Measurements from ENCODE around the gene CFAP61.
"Not testable (repeated sequence)": the region's sequence is repeated elsewhere in the genome, so short reads cannot be mapped to it uniquely, and the experiment has no call there.

Gene CFAP61

DNA sequence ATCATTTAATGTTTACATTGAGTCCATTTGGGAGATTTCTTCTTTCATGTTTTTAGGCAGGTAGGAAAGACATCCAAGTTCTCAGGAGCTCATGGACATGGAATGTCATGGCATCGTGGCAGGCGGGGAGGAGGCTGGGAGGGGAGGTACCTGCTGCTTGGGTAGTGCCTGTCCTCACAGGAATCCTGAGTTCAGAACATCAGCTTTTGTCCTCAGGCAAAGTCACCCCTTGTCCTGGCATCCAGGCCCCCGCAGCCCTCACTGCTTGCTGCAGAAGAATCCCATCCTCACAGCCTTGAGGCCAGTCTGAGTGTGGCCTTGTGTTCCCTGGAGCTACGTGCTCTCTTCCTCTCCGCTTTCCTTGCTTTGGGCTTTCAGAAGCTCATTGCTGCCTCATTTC lies 157.4 kb downstream of the CFAP61 start:
- DNase-seq (ENCODE audit: low read depth in 2 of 2), result no peak

DNA sequence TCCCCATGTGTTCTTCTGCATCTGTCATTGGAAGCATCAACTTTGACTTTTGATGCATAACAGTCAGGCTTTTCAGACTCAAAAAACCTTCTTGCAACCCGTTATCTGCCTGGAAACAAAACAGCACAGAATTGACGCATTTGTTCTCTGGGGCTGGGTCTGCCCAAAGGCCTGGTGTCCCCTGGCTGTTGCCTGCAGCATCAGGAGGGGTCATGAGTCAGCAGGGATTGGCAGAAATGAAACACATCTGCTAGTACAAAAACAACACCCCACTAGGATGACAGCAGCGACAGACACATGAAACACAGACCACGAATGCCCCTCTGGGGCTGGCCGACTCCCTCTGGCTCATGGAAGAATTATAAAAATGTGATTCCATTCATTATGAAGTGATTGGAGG lies 158.0 kb downstream of the CFAP61 start:
- no peak for DNase-seq (ENCODE audit: low read depth in 2 of 2)

DNA sequence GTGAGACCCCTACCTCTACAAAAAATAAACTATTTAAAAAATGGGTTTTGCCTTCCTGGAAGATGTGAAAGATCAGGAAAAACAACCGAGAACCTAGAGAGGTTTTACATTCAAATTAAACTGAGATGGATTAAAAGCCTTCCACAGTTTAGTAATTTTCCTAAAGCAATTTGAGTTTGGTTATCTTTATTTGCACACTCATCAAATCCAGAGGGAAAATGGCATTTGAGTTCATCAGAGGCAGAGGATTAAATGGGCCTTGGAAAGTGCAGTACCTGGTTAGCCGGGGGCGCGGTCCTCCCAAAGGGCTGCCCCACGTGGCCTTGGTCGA lies 158.6 kb downstream of the CFAP61 start:
- DNase-seq (ENCODE audit: low read depth in 2 of 2), result no peak

DNA sequence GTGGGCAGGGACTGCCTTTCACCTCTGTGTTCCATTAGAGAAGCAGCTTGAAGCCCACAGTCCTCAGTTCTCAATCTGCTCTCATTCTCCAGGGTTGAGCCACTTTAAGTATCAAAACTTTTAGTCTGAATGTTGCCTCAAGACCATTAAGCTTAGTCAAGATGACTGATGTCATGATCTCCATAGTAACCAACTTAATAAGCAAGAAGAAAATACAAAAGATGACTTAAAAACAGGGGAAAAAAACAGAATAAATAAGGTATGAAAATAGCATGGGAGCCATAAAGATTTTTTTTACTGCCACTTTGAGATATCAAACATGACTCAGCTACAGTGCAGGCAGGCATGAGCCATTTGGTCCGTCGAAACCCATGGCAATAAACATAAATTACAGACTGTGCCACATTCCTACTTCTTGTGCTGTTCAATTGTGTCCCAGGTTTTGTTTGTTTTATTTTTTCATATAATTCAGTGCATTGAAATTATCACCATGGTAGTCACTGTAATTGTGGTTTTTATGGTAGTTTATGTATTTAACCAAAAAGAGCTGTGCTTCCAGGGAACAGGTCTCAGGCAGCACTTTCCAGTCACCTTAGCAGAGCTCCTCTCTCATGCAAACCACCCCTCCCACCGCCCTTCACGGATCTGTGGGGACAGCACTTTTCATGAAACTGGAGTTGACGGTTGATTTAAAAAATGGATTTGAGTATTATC lies 159.1 kb downstream of the CFAP61 start:
- no peak for DNase-seq (ENCODE audit: low read depth in 2 of 2)

DNA sequence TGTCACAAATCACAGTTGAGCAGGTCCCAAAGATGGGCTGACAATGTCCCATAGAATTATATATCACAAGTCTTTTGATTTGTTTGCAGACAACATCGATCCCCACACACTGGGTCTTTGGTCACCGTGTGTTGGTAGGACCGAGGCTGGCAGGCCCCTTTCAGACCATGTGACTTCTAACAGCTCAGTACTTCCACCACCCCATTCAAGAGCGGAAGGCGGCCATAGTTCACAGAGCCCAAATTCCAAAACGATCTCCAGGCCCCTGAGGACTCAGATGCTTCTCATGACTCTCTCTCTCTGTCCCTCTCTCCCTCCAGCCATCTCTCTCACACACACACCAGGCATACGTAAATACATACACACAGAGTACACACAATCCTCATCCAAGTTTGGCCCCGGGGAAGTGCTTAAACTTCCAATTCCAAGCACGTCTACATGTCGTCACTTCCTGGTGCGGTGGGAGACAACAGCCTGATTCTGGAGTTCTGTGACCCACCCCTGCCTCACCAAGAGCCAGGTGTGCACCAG lies 159.7 kb downstream of the CFAP61 start:
- no peak for DNase-seq (ENCODE audit: low read depth in 2 of 2)

DNA sequence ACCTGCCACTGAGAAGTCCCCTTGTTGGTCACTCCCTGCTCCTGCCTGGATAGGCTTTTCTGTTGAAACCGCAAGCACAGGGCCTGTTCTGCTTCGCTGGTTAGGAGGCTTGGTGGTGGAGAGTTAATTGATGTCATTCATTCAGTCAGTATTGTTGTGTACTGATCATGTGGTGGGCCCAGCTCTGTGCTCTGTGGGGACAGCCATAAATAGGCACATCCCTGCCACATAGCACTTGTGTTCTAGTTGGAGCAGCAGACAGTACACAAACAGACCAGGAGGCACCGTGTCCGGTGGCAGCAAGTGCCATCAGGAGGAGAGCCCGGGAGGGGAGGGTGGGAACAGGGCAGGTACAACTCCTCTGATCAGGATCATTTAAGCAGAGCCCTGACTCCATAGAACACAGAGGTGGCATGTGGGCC lies 160.4 kb downstream of the CFAP61 start:
- no peak for DNase-seq (ENCODE audit: low read depth in 2 of 2)

DNA sequence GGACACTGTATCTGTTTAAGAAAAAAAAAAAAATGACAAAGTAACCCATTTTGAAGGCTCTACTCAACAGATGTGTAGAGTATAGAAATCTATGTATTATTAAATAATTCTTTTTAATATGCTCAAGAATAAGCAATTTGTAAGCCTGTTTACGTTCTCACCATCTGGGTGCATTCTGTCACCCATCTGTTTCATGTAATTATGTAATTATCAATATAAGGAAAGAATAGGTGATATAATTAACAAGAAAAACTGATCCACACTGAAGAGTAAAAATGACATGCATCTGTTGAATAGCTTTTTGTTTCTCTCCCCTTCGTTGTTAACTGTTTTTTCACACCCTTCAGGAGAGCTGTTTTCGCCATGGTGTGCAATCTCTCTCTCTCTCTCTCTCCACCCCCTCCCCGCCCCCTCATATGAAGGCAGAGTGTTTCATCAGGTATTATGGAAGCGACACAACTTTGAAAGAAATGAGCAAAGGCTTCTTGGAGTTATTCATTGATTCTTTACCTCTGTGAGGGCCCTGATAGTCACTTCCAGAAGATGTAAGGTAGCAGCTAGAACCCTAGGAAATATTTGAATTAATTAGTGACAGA lies 161.3 kb downstream of the CFAP61 start:
- DNase-seq (ENCODE audit: low read depth in 2 of 2), result no peak

DNA sequence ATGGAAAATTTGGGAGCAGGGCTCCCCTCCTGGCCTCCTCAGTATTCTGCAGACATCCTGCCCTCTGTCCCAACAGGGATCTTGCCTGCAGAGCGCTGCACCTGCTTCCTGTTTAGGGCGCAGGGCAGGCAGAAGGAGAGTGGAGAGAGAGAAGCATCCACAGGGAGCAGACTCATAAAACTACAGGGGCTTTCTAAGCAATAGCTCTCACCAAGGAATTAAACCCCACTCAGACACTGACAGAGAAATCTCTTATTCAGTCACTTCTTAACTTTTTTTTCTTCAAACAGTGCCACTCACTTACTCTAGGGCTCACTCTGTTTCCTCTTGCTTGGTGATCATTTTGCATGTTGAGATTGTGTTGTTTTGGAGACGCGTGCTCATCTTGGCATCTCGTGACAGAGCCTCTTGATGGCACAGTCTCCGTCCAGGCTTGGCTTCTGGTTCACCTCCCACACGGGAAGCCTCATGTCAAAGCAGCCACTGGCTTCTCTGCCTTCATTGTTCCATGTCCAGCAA lies 162.5 kb downstream of the CFAP61 start:
- no peak for DNase-seq (ENCODE audit: low read depth in 2 of 2)

DNA sequence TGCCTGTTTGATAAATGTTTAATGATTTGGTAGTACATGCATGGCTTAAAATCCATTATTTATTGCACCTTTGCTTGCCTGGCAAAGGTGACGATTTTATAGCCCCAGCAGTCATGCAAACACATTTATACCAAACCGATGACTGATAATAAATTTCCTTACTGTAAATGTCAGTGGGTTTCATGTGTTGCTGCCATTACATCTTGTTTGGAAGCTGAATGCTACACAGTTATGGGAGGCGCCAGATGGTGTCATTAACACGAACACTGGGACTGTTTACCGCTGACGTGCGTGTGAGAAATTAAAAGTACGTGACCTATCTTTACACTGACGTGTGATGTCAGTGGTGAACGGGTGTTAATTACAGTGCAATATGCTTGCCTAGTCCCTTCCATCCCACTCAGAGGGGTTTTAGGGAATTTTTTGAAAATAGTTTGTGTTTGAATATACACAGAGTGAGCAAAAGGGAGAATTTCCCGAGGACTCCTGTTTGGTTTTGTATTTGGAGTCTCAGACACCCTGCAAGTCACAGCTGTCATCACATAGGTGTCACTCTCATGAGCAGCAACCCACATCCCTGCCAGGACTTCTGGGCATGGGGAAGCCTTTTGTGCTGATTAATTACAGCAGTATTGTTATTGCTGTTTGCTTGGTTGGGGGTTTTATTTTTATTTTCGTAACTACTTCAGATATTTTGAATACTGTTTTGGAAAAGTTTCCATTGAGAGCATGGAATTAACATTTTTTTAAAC lies 163.8 kb downstream of the CFAP61 start:
- DNase-seq (ENCODE audit: low read depth in 2 of 2), result peak; percentile 13 to 15

DNA sequence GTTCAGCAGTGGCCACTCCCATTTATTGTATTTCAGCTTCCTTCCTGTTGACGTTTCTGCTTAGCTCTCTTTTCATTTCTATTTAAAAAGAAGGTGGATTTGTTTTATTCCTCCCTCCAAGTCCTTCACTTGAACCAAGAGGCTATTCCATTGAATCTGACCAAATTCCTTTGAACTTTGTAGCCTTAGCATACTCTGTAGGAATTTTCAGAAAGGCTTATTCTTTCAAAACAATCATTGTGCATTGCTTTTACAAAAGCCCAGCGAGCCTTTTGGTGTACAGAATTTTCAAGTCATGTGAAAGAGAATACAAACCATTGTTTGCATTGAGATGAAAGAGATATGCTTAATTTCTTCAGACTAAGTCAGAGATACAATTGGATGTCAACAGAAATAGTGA lies 164.6 kb downstream of the CFAP61 start:
- DNase-seq (ENCODE audit: low read depth in 2 of 2), result no peak

DNA sequence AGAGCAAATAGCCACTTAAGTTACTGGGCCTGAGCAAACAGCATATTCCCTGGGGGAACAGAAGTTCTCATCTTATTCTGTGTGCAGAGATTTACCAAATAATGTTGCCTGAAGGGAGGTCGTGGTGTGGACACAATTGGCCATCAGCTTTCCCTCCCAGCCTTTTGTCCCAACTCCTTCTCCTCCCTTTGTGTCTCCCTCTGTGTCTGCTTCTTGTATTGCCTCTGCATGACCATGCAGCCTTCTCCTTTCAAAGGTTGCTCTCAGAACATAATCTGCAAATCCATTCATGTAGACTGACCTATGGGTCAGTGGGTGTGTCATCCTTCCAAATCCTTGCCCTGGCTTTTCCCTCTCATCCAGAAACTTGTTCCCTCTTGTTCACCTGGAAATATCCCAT lies 165.3 kb downstream of the CFAP61 start:
- no peak for DNase-seq (ENCODE audit: low read depth in 2 of 2)

DNA sequence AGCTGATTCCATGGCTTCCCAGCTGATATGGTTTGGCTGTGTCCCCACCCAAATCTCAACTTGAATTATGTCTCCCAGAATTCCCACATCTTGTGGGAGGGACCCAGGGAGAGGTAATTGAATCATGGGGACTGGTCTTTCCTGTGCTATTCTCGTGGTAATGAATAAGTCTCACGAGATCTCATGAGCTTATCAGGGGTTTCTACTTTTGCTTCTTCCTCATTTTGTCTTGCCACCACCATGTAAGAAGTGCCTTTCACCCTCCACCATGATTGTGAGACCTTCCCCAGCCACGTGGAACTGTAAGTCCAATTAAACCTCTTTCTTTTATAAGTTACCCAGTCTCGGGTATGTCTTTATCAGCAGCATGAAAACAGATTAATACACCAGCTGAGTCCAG lies 165.8 kb downstream of the CFAP61 start:
- not testable (repeated sequence) for DNase-seq (ENCODE audit: low read depth in 2 of 2)

DNA sequence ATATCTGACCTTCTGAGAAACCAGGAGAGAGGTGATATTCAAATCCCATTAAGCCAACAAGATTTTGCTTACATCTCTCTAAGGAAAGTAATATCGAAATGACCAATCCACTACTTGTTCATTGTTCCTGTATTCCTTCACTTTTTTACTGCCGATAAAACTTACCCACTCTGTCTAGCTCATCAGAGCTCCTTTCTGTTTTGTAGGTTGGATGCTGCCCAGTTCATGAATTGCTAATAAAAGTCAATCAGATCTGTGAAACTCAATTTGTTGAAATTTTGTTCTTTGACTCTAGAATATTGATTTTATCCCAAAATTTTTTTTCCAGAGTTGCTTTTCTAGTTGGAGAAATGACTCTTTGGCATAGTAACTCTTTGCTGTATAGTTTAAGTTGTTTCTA lies 166.7 kb downstream of the CFAP61 start:
- no peak for DNase-seq (ENCODE audit: low read depth in 2 of 2)

DNA sequence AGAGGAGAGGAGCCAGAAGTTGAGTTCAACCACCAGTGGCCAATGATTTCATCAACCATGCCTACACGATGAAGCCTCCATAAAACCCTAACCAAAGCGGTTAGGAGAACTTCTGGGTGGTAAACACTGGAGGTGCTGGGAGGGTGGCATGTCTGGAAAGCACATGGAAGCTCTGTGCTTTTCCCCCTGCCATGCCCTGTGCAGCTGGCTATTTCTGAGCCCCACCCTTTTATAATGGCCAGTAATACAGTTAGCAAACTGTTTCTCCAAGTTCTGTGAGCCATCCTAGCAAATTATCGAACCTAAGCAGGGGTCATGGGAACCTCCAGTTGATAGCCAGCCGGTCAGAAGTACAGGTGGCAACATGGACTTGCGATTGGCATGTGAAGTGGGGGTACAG lies 167.8 kb downstream of the CFAP61 start:
- no peak for DNase-seq (ENCODE audit: low read depth in 2 of 2)

DNA sequence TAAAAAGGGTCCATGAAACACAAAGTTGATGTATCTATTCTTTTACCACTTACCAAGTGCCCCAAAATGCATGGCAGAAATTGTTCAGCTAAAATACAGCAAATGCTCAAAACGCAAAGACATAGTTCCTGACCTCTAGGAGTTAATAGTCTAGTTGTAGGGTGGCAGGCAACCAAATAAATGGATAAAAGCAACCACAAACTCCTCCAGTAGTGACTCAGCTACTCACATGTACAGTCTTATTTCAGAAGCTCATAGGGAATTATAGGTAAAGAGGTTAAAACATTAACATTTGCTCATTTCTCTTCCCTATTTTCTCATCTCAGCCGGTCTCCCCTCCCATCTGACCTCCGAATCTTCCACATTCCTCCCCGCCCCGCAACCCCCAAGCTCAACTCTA lies 171.6 kb downstream of the CFAP61 start:
- DNase-seq (ENCODE audit: low read depth in 2 of 2), result no peak

DNA sequence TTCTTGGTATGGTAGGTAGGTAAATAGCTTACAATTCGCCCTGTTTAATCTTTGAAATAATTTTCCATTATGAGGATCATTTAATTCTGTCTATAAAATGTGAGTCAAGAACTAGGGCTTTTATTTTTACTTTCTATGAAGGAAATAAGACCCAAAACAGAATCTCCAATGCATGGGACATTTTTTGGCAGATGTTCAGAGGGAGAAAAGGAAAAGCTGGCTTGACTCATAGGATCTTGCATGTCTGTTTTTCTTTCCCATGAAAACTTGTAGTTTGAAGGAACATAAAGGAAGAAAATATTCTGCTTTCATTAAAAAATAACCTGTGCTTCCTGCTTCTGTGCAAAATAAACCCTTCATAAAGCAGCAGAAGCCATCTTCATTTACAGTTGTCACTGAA lies 172.5 kb downstream of the CFAP61 start:
- DNase-seq (ENCODE audit: low read depth in 2 of 2), result no peak

DNA sequence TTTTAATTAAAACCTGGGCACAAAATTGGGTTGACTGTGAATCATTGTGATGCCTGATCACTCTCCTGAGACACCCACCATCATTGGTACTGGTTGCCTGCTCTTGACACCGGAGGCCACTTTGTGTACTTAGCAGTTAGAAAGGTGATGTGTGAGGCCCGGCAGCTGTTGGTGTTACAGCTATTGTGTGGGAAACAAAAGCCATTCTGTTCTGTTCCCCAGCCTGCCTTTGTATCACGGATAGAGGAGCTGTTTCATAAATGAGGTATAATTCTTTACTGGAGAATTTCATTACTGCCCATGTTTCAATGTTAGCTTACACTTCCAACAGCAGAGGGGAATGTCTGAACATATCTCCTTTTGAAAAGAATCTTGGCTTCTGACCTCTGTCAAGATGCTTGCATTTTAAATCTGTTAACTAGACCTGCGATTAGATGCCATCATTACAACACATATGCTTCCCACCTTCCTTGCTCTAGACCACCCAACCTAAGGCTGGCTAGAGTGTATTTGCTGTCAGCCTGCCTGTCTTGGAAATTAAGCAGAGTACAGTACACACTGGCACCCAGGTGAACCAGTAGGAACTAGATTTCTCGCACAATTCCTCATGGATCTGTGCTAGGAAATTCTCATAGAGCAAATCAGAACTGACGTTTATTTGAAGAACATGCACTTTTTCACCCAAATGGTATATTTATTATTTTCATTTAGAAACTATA lies 173.2 kb downstream of the CFAP61 start:
- no peak for DNase-seq (ENCODE audit: low read depth in 2 of 2)

DNA sequence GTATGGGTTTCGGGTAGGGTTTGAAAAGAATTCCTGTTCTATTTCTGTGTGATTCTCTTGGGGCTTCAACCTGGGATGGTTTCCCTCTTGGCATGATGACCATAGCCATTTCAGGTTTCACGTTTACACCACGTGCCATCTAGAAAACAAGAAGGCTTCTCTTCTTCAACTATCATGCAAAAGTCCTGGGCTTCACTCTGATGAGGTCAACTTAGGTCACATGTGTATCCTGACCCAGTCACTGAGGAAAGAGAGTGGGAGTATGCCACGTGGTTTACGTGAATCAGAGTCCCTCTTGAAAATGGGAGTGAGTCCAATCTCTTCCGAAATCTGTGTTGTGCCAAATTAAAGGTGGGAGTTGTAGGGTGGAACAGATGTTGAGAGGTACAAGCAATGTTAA lies 174.2 kb downstream of the CFAP61 start:
- no peak for DNase-seq (ENCODE audit: low read depth in 2 of 2)

DNA sequence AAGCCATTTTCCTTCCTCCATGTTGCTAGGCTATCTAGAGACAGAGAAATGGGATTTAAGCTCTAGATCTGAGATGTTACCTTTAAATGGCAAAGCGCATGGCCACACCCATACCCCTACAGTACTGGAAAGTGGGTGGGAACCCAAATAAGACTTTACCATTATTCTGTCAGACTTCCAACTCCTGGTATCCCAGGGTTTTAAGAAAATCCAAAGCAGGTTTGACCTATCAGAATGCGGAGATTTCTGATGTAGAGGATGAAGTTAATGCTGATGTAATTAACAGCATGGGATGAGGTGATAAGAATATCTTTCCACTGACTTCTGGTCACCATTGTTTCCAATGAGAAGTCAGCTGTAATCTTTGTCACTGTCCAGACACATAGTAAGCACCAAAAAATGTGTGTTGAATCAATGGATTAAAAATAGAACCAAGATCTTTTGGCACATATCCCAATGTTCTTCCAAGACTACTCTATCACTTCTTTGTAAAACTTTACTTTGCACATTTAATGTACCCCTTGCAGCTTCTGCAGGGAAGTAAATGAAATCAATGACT lies 174.8 kb downstream of the CFAP61 start:
- no peak for DNase-seq (ENCODE audit: low read depth in 2 of 2)

DNA sequence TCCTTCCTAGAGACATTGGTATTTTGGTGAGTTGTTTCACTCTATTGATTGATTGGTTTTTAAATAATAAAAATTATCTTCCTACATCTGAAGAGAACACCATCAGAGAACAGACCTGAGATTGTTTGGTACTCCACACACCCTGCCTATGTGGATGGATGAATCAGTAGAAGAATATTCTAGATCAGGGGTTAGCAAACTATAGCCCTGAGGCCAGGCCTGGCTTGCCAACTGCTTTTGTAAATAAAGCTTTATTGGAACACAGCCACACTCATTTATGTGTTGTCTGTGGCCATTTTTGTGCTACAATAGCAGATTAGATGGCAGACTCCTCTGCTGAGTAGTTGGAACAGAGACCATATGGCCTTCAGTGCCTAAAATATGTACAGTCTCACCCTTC lies 176.0 kb downstream of the CFAP61 start:
- DNase-seq (ENCODE audit: low read depth in 2 of 2), result no peak

DNA sequence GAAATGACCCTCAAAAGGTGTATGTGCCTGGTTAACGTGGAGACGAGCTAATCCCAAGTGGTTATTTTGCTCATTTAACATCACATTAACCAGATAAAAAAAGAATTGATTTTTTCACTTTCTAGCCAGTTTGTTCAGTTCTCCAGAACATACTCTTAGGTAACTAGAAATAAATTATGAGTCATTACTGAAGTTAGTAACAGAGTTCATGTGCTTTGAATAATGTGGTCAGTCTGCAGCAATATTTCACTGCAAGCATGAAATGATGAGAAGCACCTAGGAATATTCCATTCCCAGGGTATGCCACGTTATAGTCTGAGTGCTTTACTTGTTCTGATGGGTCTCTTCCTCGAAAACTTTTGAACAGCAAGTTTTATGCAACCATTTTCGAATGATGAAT lies 177.3 kb downstream of the CFAP61 start:
- no peak for DNase-seq (ENCODE audit: low read depth in 2 of 2)

DNA sequence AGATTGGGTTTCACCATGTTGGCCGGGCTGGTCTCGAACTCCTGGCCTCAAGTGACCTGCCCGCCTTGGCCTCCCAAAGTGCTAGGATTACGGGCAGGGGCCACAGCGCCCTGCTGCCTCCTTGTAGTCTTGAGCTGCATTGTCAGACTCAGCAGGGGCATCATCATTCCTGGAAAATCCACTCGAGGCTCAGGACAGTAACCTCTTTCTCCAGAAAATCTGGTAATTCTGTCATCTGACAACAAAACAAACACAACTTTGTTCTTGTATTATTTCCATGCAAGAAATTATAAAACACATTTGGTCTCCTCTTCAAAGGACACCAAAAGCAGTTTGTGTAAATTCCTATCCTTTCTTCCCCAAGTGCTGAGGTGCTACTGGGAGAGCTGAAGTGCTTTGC lies 178.4 kb downstream of the CFAP61 start:
- DNase-seq (ENCODE audit: low read depth in 2 of 2), result no peak
